Mesendoderm (in vitro differentiated cells): ENCODE measurements around the gene CAP2.
"Not testable (repeated sequence)": the region's sequence is repeated elsewhere in the genome, so short reads cannot be mapped to it uniquely, and the experiment has no call there.

Experiments
- DNase-seq: peaks from one replicate; pipeline ENCODE4 v3.0.0; 2013
- H2AK5ac ChIP-seq: 2 replicates; pipeline ENCODE4 v1.6.1; 2013; ENCODE audit warnings: low read length, inconsistent platforms
- H2BK120ac ChIP-seq: 2 replicates; pipeline ENCODE4 v1.6.1; 2013; ENCODE audit warnings: low read depth, mild to moderate bottlenecking, low read length, moderate library complexity, mixed read lengths
- H2BK15ac ChIP-seq: replicated peaks from 2 replicates; pipeline ENCODE4 v1.6.1; 2013; ENCODE audit warnings: low read depth, mild to moderate bottlenecking, moderate library complexity
- H2BK5ac ChIP-seq: 2 replicates; pipeline ENCODE4 v1.6.1; 2013; ENCODE audit warnings: low read length, inconsistent platforms
- H3K18ac ChIP-seq: 2 replicates; pipeline ENCODE4 v1.6.1; 2013; ENCODE audit warnings: mild to moderate bottlenecking, low read length, mixed read lengths
- H3K23ac ChIP-seq: one replicate; pipeline ENCODE4 v1.6.1; 2013; ENCODE audit warnings: low read length
- H3K27ac ChIP-seq: 2 replicates; pipeline ENCODE4 v1.5.1; 2013; ENCODE audit warnings: low read depth, mild to moderate bottlenecking, inconsistent platforms, low read length, moderate library complexity
- H3K27me3 ChIP-seq: 2 replicates; pipeline ENCODE4 v1.6.1; 2013; ENCODE audit warnings: low read length, control low read depth, mild to moderate bottlenecking, inconsistent platforms; ENCODE audit not compliant: insufficient read depth, poor library complexity
- H3K36me3 ChIP-seq: 2 replicates; pipeline ENCODE4 v1.6.1; 2013; ENCODE audit warnings: low read length, inconsistent platforms; ENCODE audit not compliant: control insufficient read depth, insufficient read depth
- H3K4ac ChIP-seq: one replicate; pipeline ENCODE4 v1.6.1; 2013; ENCODE audit warnings: low read depth, mild to moderate bottlenecking, low read length, moderate library complexity
- H3K4me1 ChIP-seq: 2 replicates; pipeline ENCODE4 v1.6.1; 2013; ENCODE audit warnings: low read depth, low read length, inconsistent platforms; ENCODE audit not compliant: control insufficient read depth
- H3K4me2 ChIP-seq: 2 replicates; pipeline ENCODE4 v1.6.1; 2013; ENCODE audit warnings: low read length
- H3K4me3 ChIP-seq: 2 replicates; pipeline ENCODE4 v1.5.1; 2013; ENCODE audit warnings: mild to moderate bottlenecking, low read length
- H3K56ac ChIP-seq: one replicate; pipeline ENCODE4 v1.6.1; 2013; ENCODE audit warnings: low read length
- H3K79me1 ChIP-seq: 2 replicates; pipeline ENCODE4 v1.6.1; 2013; ENCODE audit warnings: low read length, inconsistent platforms
- H3K79me2 ChIP-seq: 2 replicates; pipeline ENCODE4 v1.6.1; 2013; ENCODE audit warnings: mild to moderate bottlenecking, low read length; ENCODE audit not compliant: control insufficient read depth, insufficient read depth
- H3K9ac ChIP-seq: 2 replicates; pipeline ENCODE4 v1.6.1; 2013; ENCODE audit warnings: low read length, inconsistent platforms
- H4K5ac ChIP-seq: one replicate; pipeline ENCODE4 v1.6.1; 2013; ENCODE audit warnings: low read length
- H4K8ac ChIP-seq: one replicate; pipeline ENCODE4 v1.6.1; 2013; ENCODE audit warnings: low read depth, mild to moderate bottlenecking, control low read depth, low read length, moderate library complexity
- WGBS: extraction: QIAGEN DNeasy Blood & Tissue Kit; methylation state at CpG from one replicate; pipeline ENCODE4 v1.1.7; 2013; ENCODE audit warnings: low lambda C conversion rate, missing lambda C conversion rate; ENCODE audit not compliant: insufficient coverage; ENCODE audit errors: extremely low coverage; 5-methylcytosine and 5-hydroxymethylcytosine counted together

CAP2 gene

DNA sequence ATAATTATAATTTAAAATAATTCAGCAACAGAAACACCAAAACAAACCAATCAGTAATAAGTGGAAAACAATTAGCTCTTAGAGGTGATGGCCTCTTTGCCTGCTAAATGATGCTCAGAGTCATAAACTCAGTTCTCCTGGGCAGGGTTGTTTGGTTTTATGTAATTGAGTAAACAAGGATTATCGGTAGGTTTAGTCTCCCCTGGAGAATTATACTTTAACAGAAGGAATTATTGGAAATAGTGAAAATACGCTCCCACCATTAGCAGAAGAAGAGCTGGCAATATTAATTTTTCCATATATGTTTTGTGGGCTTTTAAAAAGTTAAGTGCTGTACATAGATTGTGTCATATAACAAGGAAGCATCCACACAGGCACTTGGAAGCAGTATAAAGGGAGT, 27.0 kb downstream of the CAP2 start:
- Histone ChIP-seq H2AK5ac (no peak overlapping the region), H3K9ac (no peak overlapping the region), H3K79me2 (peaks cover 15% of the 10 kb centered on the region), H3K4me2 (no peak overlapping the region), H2BK5ac (no peak overlapping the region), H3K23ac (no peak overlapping the region), H3K4me1 (peaks cover 26% of the 10 kb centered on the region), H3K56ac (no peak overlapping the region), H4K5ac (no peak overlapping the region), H2BK15ac (peak overlapping the region; percentile 88), H3K27me3 (no peaks in the 10 kb centered on the region), H3K27ac (no peak overlapping the region), H3K79me1 (peaks cover 5% of the 10 kb centered on the region), H4K8ac (no peak overlapping the region), H3K18ac (no peak overlapping the region), H3K36me3 (no peaks in the 10 kb centered on the region), H3K4me3 (no peak overlapping the region), H2BK120ac (no peak overlapping the region), H3K4ac (no peak overlapping the region)
- WGBS, result no CpG with 5 or more reads among the region's 2 CpGs
- no peak for DNase-seq

DNA sequence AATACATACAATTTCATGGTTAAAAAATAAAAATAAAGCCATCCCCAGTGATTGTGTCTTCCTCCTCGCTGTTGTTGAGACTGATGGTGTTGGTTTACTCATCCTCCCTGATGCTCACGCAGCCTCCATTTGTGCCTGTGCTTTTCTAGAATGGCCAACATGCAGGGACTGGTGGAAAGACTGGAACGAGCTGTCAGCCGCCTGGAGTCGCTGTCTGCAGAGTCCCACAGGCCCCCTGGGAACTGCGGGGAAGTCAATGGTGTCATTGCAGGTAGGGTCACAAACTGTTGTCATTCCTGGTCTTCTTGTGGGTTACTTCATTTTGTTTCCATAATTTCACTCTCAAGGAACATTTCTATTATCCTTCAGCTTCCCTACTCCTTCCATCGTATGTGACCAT, 28.0 kb downstream of the CAP2 start:
- peaks cover 5% of the 10 kb centered on the region for H3K79me2 ChIP-seq
- no peak overlapping the region for H4K8ac ChIP-seq
- no peaks in the 10 kb centered on the region for H3K27me3 ChIP-seq
- H3K56ac ChIP-seq, result peak overlapping the region; percentile 59
- no CpG with 5 or more reads among the region's 7 CpGs for WGBS
- H3K23ac ChIP-seq, result no peak overlapping the region
- no peak overlapping the region for H3K4me2 ChIP-seq
- no peak overlapping the region for H2AK5ac ChIP-seq
- no peak overlapping the region for H3K9ac ChIP-seq
- H3K79me1 ChIP-seq, result peaks cover 2% of the 10 kb centered on the region
- no peak overlapping the region for H3K4me3 ChIP-seq
- H3K18ac ChIP-seq, result no peak overlapping the region
- no peaks in the 10 kb centered on the region for H3K36me3 ChIP-seq
- DNase-seq, result peak; percentile 43
- no peak overlapping the region for H3K27ac ChIP-seq
- H3K4me1 ChIP-seq, result peaks cover 22% of the 10 kb centered on the region
- no peak overlapping the region for H2BK15ac ChIP-seq
- H2BK5ac ChIP-seq, result peak overlapping the region; percentile 79
- no peak overlapping the region for H2BK120ac ChIP-seq
- peak overlapping the region; percentile 26 for H3K4ac ChIP-seq
- no peak overlapping the region for H4K5ac ChIP-seq

DNA sequence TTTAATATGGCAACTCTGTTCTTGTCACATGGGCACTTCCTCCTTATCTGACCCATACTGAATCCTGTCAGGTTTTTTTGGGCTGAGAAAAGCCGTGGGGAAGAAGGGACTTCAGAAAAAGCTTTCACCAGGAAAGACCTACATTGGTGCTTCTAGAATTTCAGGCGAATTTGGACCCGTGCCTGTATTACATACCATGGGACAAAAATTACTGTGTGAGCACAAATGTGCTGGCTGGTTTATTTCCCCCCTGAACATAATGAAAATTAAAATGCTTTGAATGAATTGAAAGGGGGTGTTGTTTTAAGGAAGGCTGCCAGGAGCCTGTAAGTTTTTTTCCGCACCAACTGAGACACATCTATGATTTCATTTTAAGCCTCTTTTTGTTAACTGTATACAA, 29.6 kb downstream of the CAP2 start:
- no peak overlapping the region for H3K23ac ChIP-seq
- no peak overlapping the region for H4K5ac ChIP-seq
- no peak overlapping the region for H2AK5ac ChIP-seq
- peak overlapping the region; percentile 9 for H3K9ac ChIP-seq
- H2BK120ac ChIP-seq, result no peak overlapping the region
- H3K4ac ChIP-seq, result no peak overlapping the region
- H3K27me3 ChIP-seq, result no peaks in the 10 kb centered on the region
- no peaks in the 10 kb centered on the region for H3K36me3 ChIP-seq
- peaks cover 13% of the 10 kb centered on the region for H3K4me1 ChIP-seq
- H4K8ac ChIP-seq, result no peak overlapping the region
- peak overlapping the region; percentile 18 for H3K56ac ChIP-seq
- H3K4me3 ChIP-seq, result no peak overlapping the region
- peak; percentile 30 for DNase-seq
- peaks cover 5% of the 10 kb centered on the region for H3K79me2 ChIP-seq
- peaks cover 2% of the 10 kb centered on the region for H3K79me1 ChIP-seq
- no peak overlapping the region for H2BK15ac ChIP-seq
- no peak overlapping the region for H2BK5ac ChIP-seq
- WGBS, result no CpG with 5 or more reads among the region's 4 CpGs
- H3K4me2 ChIP-seq, result no peak overlapping the region
- peak overlapping the region; percentile 51 for H3K18ac ChIP-seq
- H3K27ac ChIP-seq, result no peak overlapping the region

- Histone ChIP-seq H4K8ac (no peak overlapping the region), H3K79me1 (peaks cover 2% of the 10 kb centered on the region), H3K4me2 (no peak overlapping the region), H2BK15ac (no peak overlapping the region), H3K27me3 (no peaks in the 10 kb centered on the region), H3K9ac (no peak overlapping the region), H3K18ac (no peak overlapping the region), H4K5ac (no peak overlapping the region), H3K4ac (no peak overlapping the region), H2AK5ac (no peak overlapping the region), H3K79me2 (no peaks in the 10 kb centered on the region), H3K4me3 (no peak overlapping the region), H2BK5ac (no peak overlapping the region), H3K56ac (no peak overlapping the region), H3K4me1 (peaks cover 2% of the 10 kb centered on the region), H3K23ac (no peak overlapping the region), H3K36me3 (no peaks in the 10 kb centered on the region), H3K27ac (no peak overlapping the region), H2BK120ac (no peak overlapping the region)
- WGBS, result no CpG with 5 or more reads among the region's 6 CpGs
- DNase-seq, result no peak
These were observed 33.7 kb downstream of the CAP2 start for GRCh38 chr6:17427062-17427461.

DNA sequence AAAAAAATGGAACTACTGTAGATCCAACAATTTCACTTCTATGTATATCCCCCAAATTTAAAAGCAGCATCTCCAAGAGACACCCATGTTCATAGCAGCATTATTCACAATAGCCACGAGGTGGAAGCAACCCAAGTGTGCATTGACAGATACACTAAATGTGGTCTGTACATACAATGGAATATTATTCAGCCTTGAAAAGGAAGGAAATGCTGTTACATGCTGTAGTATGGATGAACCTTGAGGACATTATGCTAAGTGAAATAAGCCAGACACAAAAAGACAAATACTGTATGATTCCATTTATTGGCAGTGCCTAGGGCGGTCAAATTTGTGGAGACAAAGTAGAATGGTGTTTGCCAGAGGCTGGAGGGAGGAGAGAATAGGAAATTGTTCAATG, 34.2 kb downstream of the CAP2 start:
- Histone ChIP-seq H3K27me3 (no peaks in the 10 kb centered on the region), H3K23ac (no peak overlapping the region), H2BK120ac (no peak overlapping the region), H3K4me3 (no peak overlapping the region), H3K9ac (no peak overlapping the region), H3K18ac (no peak overlapping the region), H3K79me2 (no peaks in the 10 kb centered on the region), H3K4me2 (no peak overlapping the region), H4K8ac (no peak overlapping the region), H2BK15ac (no peak overlapping the region), H4K5ac (no peak overlapping the region), H3K4ac (no peak overlapping the region), H3K79me1 (peaks cover 2% of the 10 kb centered on the region), H2AK5ac (no peak overlapping the region), H3K36me3 (no peaks in the 10 kb centered on the region), H2BK5ac (no peak overlapping the region), H3K4me1 (peaks cover 2% of the 10 kb centered on the region), H3K27ac (no peak overlapping the region), H3K56ac (no peak overlapping the region)
- no peak for DNase-seq
- no CpG with 5 or more reads among the region's 2 CpGs for WGBS

DNA sequence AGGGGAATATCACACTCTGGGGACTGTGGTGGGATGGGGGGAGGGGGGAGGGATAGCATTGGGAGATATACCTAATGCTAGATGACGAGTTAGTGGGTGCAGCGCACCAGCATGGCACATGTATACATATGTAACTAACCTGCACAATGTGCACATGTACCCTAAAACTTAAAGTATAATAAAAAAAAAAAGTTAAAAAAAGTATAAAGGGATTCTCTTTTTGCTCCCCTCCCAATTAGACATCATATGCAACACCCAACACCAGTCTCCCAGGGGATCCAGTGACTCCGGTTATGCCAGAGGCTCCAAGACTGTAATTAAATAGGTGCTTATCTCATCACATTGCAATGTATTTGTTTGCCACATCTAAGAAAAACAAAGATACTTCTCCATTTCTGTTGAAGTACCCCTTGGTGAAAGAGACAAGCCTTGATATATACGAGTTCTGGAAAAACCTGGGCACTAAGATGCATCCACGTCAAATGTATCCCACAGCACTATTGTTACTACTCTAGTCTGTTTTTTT, 35.3 kb downstream of the CAP2 start:
- H2BK15ac ChIP-seq, H3K27ac ChIP-seq, H4K5ac ChIP-seq, H3K79me1 ChIP-seq, H3K36me3 ChIP-seq, H3K56ac ChIP-seq, H3K4ac ChIP-seq, H3K79me2 ChIP-seq, H2BK5ac ChIP-seq, H3K9ac ChIP-seq, H2BK120ac ChIP-seq, H3K18ac ChIP-seq, H3K27me3 ChIP-seq, H3K23ac ChIP-seq, H3K4me1 ChIP-seq, H2AK5ac ChIP-seq, H4K8ac ChIP-seq, H3K4me2 ChIP-seq, H3K4me3 ChIP-seq: not testable (repeated sequence)
- DNase-seq, result peak; percentile 67
- no CpG with 5 or more reads among the region's 5 CpGs for WGBS
